Measurements from ENCODE around the gene DIPK2A.

Gene DIPK2A

DNA sequence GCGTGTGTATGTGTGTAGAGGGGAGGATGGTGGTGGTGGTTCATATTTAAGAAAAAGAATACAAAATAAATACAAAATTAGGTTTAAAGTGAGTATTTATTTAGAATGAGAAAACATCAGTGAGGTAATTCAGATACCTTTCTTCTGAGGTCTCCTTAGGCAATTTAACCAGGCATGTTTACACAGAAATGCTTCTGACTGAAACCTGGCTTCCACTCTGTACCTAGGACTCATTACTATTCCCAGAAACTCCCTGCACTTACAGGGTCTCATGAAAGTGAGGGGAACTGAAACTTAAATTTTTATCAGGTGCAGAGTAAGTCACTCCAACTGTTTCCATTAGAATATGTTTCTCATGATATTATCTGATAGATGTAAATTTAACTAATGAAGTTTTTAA is 10.3 kb upstream of the DIPK2A start:
- no peak for DNase-seq (ENCODE audit: low spot score)
- H3K4me3 Mint-ChIP-seq = no peak overlapping the region
- H3K9me3 Mint-ChIP-seq = peaks cover 8% of the 10 kb centered on the region
- H3K36me3 Mint-ChIP-seq (ENCODE audit: low read depth) = no peaks in the 10 kb centered on the region
- H3K27me3 Mint-ChIP-seq (ENCODE audit: low read depth) = peaks cover 41% of the 10 kb centered on the region
- H3K27ac Mint-ChIP-seq = no peak overlapping the region
- peaks cover 9% of the 10 kb centered on the region for H3K4me1 Mint-ChIP-seq (ENCODE audit: low read depth)

DNA sequence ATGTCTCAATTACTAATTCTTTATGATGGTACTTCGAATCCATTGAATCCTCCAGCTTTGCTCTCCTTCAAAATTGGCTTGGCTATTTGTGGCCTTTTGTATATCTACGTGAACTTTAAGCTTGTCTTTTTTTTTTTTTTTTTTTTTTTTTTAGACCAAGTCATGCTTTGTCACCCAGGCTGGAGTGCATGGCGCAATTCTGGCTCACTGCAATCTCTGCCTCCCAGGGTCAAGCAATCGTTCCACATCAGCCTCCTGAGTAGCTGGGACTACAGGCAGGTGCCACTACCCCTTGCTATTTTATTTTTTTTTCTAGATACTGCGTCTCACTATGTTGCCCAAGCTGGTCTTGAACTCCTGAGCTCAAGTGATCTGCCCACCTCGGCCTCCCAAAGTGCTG is 7.7 kb upstream of the DIPK2A start:
- Mint-ChIP-seq H3K9me3 (peaks cover 3% of the 10 kb centered on the region), H3K4me3 (no peak overlapping the region), H3K36me3 (ENCODE audit: low read depth) (no peaks in the 10 kb centered on the region), H3K4me1 (ENCODE audit: low read depth) (no peaks in the 10 kb centered on the region), H3K27ac (no peak overlapping the region), H3K27me3 (ENCODE audit: low read depth) (peaks cover 45% of the 10 kb centered on the region)
- DNase-seq (ENCODE audit: low spot score) = no peak

DNA sequence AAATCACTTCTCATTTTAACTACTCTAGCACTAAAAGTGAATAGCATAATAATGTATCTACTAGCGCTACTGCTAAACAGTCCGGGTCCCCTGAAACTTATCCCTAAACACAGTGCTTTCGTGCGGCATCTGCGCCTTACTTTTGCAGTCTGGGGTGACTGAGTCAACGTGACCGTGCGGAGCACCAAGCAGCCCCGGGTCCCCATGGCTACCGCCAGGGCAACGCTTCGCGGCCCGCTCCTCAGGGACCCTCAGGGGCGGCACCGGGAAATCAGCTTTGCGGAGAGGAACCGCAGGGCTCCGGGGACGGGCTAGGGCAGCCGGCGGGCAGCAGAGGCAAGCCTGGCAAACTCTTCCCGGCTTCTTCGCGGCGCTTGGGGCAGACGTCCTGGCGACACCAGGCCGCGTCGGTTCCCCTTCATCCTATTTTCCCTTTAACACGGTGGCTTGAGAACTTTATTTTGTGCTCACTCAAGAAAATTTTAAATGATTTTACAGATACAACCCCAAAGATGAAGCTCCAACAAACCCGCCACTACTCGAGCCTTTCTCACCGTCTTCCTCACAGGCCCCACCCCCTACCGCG is 757 bp upstream of the DIPK2A start:
- Mint-ChIP-seq H3K36me3 (ENCODE audit: low read depth) (no peaks in the 10 kb centered on the region), H3K9me3 (no peaks in the 10 kb centered on the region)
- peak; percentile 56 for DNase-seq (ENCODE audit: low spot score)

DNA sequence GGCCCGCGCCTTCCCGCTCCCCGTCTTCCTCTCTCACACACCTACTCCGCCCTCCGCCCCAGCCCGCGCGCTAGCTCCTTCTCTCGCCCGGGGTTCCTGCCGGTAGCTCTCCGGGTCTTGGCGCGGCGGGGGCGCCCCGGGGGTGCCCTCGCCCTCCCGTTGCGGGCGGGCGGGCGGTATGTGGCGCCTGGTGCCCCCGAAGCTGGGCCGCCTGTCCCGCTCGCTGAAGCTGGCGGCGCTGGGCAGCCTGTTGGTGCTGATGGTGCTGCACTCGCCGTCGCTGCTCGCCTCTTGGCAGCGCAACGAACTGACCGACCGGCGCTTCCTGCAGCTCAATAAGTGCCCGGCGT is 507 bp downstream of the DIPK2A start:
- Mint-ChIP-seq H3K4me3 (peak overlapping the region; percentile 92), H3K4me1 (ENCODE audit: low read depth) (peaks cover 23% of the 10 kb centered on the region), H3K9me3 (no peaks in the 10 kb centered on the region), H3K27me3 (ENCODE audit: low read depth) (peaks cover 25% of the 10 kb centered on the region), H3K36me3 (ENCODE audit: low read depth) (no peaks in the 10 kb centered on the region), H3K27ac (peak overlapping the region; percentile 97)
- no peak for DNase-seq (ENCODE audit: low spot score)

More for the DNA sequence above, 757 bp upstream of the DIPK2A start:
- Mint-ChIP-seq H3K27ac (peak overlapping the region; percentile 97), H3K4me1 (ENCODE audit: low read depth) (peaks cover 16% of the 10 kb centered on the region), H3K27me3 (ENCODE audit: low read depth) (peaks cover 31% of the 10 kb centered on the region), H3K4me3 (peak overlapping the region; percentile 92)

DNA sequence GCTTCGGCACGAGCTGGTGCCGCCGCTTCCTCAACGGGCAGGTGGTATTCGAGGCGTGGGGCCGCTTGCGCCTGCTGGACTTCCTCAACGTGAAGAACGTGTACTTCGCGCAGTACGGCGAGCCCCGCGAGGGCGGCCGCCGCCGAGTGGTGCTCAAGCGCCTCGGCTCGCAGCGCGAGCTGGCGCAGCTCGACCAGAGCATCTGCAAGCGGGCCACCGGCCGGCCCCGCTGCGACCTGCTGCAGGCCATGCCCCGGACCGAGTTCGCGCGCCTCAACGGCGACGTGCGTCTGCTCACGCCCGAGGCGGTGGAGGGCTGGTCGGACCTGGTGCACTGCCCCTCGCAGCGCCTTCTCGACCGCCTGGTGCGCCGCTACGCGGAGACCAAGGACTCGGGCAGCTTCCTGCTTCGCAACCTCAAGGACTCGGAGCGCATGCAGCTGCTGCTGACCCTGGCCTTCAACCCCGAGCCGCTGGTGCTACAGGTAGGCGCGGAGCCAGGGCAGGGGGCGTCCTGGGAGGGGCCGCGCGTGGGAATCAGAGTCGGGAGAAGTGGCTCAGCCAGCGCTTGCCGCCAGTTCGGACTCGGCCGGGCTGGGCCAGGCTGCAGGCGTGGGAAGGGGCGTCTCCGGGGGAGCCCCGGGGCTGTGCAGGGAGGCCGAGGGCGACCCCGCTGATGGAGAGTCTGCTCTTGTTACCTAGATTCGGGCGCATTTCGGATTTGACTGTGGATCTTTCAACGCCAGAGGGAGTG is 1.1 kb downstream of the DIPK2A start:
- Mint-ChIP-seq H3K27me3 (ENCODE audit: low read depth) (peaks cover 19% of the 10 kb centered on the region), H3K27ac (peak overlapping the region; percentile 97), H3K9me3 (no peaks in the 10 kb centered on the region), H3K4me3 (peak overlapping the region; percentile 92), H3K36me3 (ENCODE audit: low read depth) (no peaks in the 10 kb centered on the region), H3K4me1 (ENCODE audit: low read depth) (peaks cover 29% of the 10 kb centered on the region)
- DNase-seq (ENCODE audit: low spot score) = peak; percentile 64

DNA sequence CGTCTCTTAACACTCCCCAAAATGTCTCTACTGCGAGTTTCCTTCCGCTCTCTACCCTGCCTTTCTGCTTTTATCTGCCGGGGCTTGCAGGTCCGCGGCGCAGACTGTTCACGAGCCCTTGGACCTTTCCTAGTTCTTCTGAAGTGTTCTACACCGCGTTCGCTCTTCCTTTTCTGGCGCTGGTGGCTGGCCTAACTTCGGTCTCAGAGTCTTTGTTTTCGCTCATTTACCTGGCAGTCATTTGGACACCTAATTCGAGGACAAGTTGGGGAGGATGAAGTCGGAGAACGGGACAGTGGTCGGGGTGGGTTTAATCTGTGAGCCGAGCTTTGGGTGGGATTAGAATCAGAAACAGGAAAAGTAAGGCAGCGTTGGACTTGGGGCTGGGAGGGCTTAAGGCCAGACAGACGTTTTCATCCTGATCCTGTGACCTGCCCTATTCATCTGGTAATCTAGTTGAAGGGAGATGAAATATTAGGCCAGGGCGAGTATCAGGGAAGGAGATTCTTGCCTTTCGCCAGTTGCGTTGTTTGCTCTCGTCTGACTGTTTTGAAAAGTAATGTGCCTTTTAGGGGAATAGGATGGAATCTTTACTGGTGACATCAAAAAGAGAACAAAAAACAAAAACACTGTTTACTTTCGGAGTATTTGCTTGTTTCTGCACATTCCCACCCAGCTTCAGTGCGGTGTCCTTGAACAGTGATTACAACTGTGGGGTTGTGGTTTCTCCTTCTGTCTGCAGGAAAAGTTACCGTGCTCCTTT is 1.8 kb downstream of the DIPK2A start:
- no peaks in the 10 kb centered on the region for H3K36me3 Mint-ChIP-seq (ENCODE audit: low read depth)
- peak overlapping the region; percentile 88 for H3K27ac Mint-ChIP-seq
- no peaks in the 10 kb centered on the region for H3K9me3 Mint-ChIP-seq
- H3K27me3 Mint-ChIP-seq (ENCODE audit: low read depth) = peaks cover 16% of the 10 kb centered on the region
- peaks cover 35% of the 10 kb centered on the region for H3K4me1 Mint-ChIP-seq (ENCODE audit: low read depth)
- H3K4me3 Mint-ChIP-seq = peak overlapping the region; percentile 92
- no peak for DNase-seq (ENCODE audit: low spot score)

DNA sequence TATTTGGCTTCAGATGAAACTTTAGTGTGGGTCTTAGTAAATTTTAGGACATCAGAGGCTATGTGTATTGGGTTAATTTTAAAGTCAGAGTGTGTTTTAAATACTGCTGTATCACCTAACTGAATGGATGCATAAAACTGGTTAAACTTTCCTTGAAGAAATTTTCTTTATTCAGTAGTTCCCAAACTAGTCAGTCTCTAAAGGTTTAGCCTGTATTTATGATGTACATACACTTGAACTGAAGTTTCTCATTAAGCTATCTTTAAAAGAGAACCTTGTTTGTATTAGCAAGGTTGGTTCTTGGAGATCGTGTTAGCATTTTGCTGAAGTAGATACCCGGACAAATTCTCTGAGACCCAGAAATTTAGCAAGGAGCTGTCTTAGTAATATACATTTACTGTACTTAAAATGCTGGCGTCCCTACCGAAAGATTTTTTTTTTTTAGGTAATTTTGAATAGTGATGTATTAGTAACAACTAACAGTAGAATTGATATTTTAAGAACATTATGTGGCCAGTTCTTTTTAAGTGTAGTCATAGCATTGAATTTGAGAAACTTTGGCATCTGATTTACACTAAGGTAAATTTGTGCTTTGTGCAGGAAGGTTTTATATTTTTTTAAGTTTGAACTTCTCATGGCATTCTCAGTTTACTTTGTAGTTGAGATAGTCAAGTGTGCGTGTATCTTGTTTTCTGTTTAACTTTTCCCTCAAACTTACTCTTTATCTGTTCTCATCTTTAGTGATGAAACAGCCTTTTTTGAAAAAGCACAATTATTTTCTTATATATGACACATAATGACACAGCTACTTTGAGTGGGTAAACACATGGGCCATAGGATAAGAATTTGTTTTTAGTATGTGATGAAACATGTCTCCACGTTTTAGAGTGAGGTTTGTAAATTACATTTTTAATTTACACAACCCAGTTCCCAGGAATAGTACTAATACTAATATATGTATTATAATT is 2.9 kb downstream of the DIPK2A start:
- DNase-seq (ENCODE audit: low spot score) = no peak
- peak overlapping the region; percentile 92 for H3K4me3 Mint-ChIP-seq
- H3K27ac Mint-ChIP-seq = peak overlapping the region; percentile 21
- no peaks in the 10 kb centered on the region for H3K9me3 Mint-ChIP-seq
- H3K27me3 Mint-ChIP-seq (ENCODE audit: low read depth) = peaks cover 6% of the 10 kb centered on the region
- H3K36me3 Mint-ChIP-seq (ENCODE audit: low read depth) = peaks cover 3% of the 10 kb centered on the region
- peaks cover 38% of the 10 kb centered on the region for H3K4me1 Mint-ChIP-seq (ENCODE audit: low read depth)

DNA sequence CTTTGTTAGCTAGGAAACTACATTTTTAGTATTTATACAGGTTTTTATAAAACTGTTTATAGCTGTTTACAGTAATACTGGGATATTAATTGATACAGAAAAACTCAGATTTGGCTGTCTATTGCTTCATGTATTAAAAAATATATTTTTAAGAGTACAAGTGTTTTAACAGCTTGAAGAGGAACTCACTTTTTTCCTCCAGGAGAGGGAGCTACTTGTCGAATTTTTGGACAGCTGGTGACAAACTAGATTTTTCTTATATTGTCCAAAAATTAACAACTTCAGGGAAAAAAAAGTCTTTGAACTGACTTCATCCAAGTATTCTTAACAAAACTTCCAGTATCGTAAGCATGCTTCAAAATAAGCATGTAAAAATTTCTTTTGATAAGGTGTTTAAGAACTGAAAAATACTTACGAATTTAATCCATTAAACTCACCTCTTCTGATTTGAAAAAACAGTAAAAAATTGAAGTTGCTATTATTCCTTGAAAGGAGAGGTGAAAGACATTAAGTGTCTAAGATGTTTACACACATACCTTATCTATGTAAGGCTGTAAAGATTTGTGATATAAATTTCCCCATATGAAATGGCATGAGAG is 4.0 kb downstream of the DIPK2A start:
- Mint-ChIP-seq H3K27me3 (ENCODE audit: low read depth) (no peaks in the 10 kb centered on the region), H3K4me1 (ENCODE audit: low read depth) (peaks cover 34% of the 10 kb centered on the region), H3K36me3 (ENCODE audit: low read depth) (peaks cover 3% of the 10 kb centered on the region), H3K4me3 (no peak overlapping the region), H3K27ac (no peak overlapping the region), H3K9me3 (no peaks in the 10 kb centered on the region)
- DNase-seq (ENCODE audit: low spot score) = no peak

DNA sequence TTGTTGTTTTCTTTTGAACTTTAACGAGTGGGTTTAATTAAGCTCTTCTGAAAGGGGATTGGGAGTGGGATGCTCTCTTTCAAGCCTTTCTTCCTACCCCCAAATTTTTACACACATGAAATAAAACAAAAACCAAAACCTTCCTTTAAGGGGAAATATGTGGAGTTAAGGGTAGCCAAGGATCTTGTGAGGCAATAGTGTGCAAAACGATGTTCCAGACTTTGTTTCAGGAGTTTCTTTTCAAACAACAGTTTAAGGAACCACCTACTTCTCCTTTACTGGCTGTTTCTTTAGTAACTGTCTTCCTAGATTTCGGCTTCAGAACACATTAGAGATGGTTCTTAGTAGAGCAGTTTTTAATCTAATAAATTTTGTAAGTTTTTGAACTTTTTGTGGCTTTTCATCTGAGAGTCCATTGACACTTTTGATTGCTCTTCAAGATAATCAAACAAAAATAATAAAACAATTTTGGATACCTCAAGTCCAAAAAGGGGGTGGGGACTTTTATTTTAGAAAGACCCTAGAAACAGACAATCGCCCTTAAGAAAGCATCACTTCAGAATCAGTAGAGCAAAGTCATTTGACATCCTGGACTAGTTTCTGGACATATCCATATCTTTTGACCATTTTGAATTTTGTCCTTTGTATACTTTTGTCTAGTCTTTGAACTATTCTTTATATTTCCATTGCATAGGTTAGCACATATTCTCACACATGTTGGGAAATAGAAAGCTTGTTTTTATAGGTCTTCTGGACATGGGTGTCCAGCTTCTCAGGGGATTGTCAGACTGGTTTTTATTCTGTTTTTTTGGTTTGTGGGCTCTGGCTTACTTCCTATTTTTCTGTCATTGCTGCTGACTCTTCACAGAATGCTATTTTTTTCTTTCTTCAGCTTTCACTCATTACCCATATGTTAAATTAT is 6.0 kb downstream of the DIPK2A start:
- no peaks in the 10 kb centered on the region for H3K27me3 Mint-ChIP-seq (ENCODE audit: low read depth)
- H3K4me1 Mint-ChIP-seq (ENCODE audit: low read depth) = peaks cover 33% of the 10 kb centered on the region
- H3K36me3 Mint-ChIP-seq (ENCODE audit: low read depth) = peaks cover 10% of the 10 kb centered on the region
- no peak for DNase-seq (ENCODE audit: low spot score)
- H3K27ac Mint-ChIP-seq = no peak overlapping the region
- peaks cover 4% of the 10 kb centered on the region for H3K9me3 Mint-ChIP-seq
- H3K4me3 Mint-ChIP-seq = peak overlapping the region; percentile 17

DNA sequence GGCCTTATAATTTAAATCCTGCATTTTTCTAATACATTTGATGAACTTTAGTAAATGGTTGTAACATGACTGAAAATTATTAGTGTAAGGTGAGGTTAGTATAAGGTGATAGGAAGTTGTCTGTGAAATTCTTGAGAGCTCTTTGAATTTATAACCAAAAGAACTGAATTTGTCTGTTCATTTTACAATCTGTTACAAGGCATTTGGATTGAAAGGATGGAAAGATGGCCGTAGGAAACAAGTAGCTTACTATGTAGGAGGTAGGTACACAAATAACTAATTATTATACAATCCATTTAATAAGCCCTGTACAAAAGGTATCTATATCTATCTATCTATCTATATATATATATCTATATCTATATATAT is 6.6 kb downstream of the DIPK2A start:
- DNase-seq (ENCODE audit: low spot score) = no peak
- peaks cover 17% of the 10 kb centered on the region for H3K36me3 Mint-ChIP-seq (ENCODE audit: low read depth)
- H3K27ac Mint-ChIP-seq = no peak overlapping the region
- peak overlapping the region; percentile 17 for H3K4me3 Mint-ChIP-seq
- peaks cover 33% of the 10 kb centered on the region for H3K4me1 Mint-ChIP-seq (ENCODE audit: low read depth)
- no peaks in the 10 kb centered on the region for H3K27me3 Mint-ChIP-seq (ENCODE audit: low read depth)
- peaks cover 9% of the 10 kb centered on the region for H3K9me3 Mint-ChIP-seq

DNA sequence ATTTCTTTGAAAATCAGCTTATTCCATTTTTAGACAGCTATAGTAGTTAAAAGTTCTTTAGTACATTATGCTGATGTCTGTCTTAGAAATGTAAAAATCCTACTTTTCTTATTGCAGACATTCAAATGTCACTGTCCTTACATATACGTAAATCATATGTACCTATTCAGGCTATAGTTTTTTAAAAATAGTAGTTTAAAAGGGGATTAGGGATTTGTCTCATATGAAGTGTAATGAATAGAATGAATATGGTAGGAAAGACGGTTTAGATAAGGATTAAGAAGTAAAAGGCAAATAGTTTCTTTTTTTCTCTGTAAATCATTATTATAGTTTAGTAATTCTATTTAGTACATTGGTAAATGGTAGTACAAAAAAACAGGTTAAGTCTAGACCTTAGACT is 7.4 kb downstream of the DIPK2A start:
- peaks cover 30% of the 10 kb centered on the region for H3K4me1 Mint-ChIP-seq (ENCODE audit: low read depth)
- H3K4me3 Mint-ChIP-seq = no peak overlapping the region
- H3K27me3 Mint-ChIP-seq (ENCODE audit: low read depth) = no peaks in the 10 kb centered on the region
- peaks cover 21% of the 10 kb centered on the region for H3K36me3 Mint-ChIP-seq (ENCODE audit: low read depth)
- no peak overlapping the region for H3K27ac Mint-ChIP-seq
- no peak for DNase-seq (ENCODE audit: low spot score)
- H3K9me3 Mint-ChIP-seq = peaks cover 12% of the 10 kb centered on the region

DNA sequence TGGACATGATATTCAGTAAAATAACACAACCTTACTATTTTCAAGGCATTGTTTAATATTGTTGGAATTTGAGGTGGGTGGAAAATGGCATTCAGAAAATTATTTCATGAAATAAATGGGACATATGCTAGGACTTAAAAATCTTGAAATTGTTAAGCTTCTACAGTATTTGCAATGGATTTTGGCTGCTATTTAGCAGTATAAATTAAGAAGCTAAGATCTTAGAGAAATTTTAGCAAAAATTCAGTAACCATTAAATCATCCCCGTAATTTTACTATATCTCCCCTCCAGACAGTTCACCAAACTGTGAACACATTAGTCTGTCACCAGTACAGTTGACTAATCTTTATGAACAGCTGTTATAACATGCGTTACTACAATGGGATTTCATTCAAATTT is 8.2 kb downstream of the DIPK2A start:
- peaks cover 23% of the 10 kb centered on the region for H3K4me1 Mint-ChIP-seq (ENCODE audit: low read depth)
- no peak overlapping the region for H3K4me3 Mint-ChIP-seq
- H3K27me3 Mint-ChIP-seq (ENCODE audit: low read depth) = no peaks in the 10 kb centered on the region
- H3K27ac Mint-ChIP-seq = no peak overlapping the region
- peaks cover 23% of the 10 kb centered on the region for H3K36me3 Mint-ChIP-seq (ENCODE audit: low read depth)
- H3K9me3 Mint-ChIP-seq = peaks cover 12% of the 10 kb centered on the region
- DNase-seq (ENCODE audit: low spot score) = no peak

Measured in T-helper 2 cell treated with Interferon-gamma antibody and Interleukin-4, amounts not matched to agents 5 μg/mL and 100 μg/mL, for 36 hours (primary cell).